Gastrocnemius medialis (tissue), 4 donors: Measurements from ENCODE around the gene AFG1L. TPM values are rescaled to one million over a fixed set of nuclear protein-coding genes. Genes with fewer than 3 reads are reported as not detected.

Experiments
- ATAC-seq, 2 donors: fragments of 150-250 bp; one replicate each; pipeline ENCODE4 v1.9.1; 2016
- DNase-seq, 2 donors: peaks; one replicate each; pipeline ENCODE4 v3.0.0-alpha.2; 2019
- H3K27ac ChIP-seq, 4 donors: fragments of 200-600 bp; sonication (generic); 1 replicate in 1 of 4; 2 replicates in 3 of 4; pipeline ENCODE4 v1.5.1; 2016 to 2018; ENCODE audit warnings: mild to moderate bottlenecking in 2 of 4, moderate library complexity in 1 of 4
- H3K27me3 ChIP-seq, 3 donors: fragments of 200-600 bp; sonication (generic) in 2 of 3; 1 replicate in 1 of 3; 2 replicates in 2 of 3; pipeline versions ENCODE4 v1.5.1 to v1.6.0; 2016 to 2019; ENCODE audit warnings: mild to moderate bottlenecking in 1 of 3, moderate library complexity in 1 of 3
- H3K36me3 ChIP-seq, 2 donors: fragments of 200-600 bp; sonication (generic) in 1 of 2; one replicate each; pipeline ENCODE4 v1.5.1; 2017 to 2018
- H3K4me1 ChIP-seq, 2 donors: fragments of 200-600 bp; sonication (generic) in 1 of 2; one replicate each; pipeline ENCODE4 v1.5.1; 2016 to 2017; ENCODE audit warnings: mild to moderate bottlenecking in 2 of 2
- H3K4me3 ChIP-seq, 4 donors: fragments of 200-600 bp; sonication (generic) in 3 of 4; 1 replicate in 1 of 4; 2 replicates in 3 of 4; pipeline ENCODE4 v1.5.1; 2016 to 2019; ENCODE audit warnings: mild to moderate bottlenecking in 2 of 4
- H3K9me3 ChIP-seq, 3 donors: fragments of 200-600 bp; sonication (generic) in 2 of 3; 1 replicate in 1 of 3; 2 replicates in 2 of 3; pipeline ENCODE4 v1.5.1; 2016 to 2019
- POLR2A ChIP-seq, 2 donors: fragments of 450-650 bp; IDR thresholded peaks; one replicate each; pipeline ENCODE4 v1.6.1; 2017; ENCODE audit warnings: antibody characterized with exemption in 2 of 2, mild to moderate bottlenecking in 2 of 2, moderate library complexity in 2 of 2
- in situ Hi-C, 4 donors: fragments of 200-750 bp; cut with MboI; loops; one replicate each; pipeline versions ENCODE4 v1.15.0 to v1.8.0; 2017; ENCODE audit warnings: low sequenced_read_pairs in 4 of 4
- intact Hi-C: fragments of 100-400 bp; cut with DNase I; formaldehyde crosslinking; loops from one replicate; pipeline ENCODE4 v1.15.1; 2023; ENCODE audit warnings: low total_unique reads
- total RNA-seq, 4 donors: library from RNA; depleted of rRNA; stranded (reverse); fragments of >200 nt; gene quantifications; one replicate each; pipeline versions ENCODE4 v1.1.0 to v1.2.3, GENCODE V29; 2016
- TF ChIP-seq, protein P1 (sequence below), 5 experiments: fragments of 450-650 bp in 3 of 5; fragments of 200-600 bp in 2 of 5; sonication (generic) in 2 of 5; IDR thresholded peaks in 4 of 5; conservative IDR thresholded peaks in 1 of 5; 1 replicate in 4 of 5; 2 replicates in 1 of 5; pipeline ENCODE4 v1.5.1; 2016 to 2019; ENCODE audit warnings: antibody characterized with exemption in 5 of 5, mild to moderate bottlenecking in 3 of 5, moderate library complexity in 3 of 5

The AFG1L gene
- total RNA-seq, 4 donors from 2014 or later, result 2.1 to 7.0 (median 2.6) TPM

GRCh38 chr6:108425428-108425827 lies 130.6 kb downstream of the AFG1L start:
- no peak for DNase-seq
- TF ChIP-seq, protein P1, sequence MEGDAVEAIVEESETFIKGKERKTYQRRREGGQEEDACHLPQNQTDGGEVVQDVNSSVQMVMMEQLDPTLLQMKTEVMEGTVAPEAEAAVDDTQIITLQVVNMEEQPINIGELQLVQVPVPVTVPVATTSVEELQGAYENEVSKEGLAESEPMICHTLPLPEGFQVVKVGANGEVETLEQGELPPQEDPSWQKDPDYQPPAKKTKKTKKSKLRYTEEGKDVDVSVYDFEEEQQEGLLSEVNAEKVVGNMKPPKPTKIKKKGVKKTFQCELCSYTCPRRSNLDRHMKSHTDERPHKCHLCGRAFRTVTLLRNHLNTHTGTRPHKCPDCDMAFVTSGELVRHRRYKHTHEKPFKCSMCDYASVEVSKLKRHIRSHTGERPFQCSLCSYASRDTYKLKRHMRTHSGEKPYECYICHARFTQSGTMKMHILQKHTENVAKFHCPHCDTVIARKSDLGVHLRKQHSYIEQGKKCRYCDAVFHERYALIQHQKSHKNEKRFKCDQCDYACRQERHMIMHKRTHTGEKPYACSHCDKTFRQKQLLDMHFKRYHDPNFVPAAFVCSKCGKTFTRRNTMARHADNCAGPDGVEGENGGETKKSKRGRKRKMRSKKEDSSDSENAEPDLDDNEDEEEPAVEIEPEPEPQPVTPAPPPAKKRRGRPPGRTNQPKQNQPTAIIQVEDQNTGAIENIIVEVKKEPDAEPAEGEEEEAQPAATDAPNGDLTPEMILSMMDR (IDR thresholded peaks at IDR 0.05 in 4 of 5, conservative IDR thresholded peaks at IDR 0.05 in 1 of 5), result no peak
- TF ChIP-seq POLR2A (IDR thresholded peaks at IDR 0.05), result no peak
- Histone ChIP-seq H3K27ac (no peak overlapping the region), H3K36me3 (no peaks in the 10 kb centered on the region), H3K27me3 (no peaks in the 10 kb centered on the region), H3K4me3 (no peak overlapping the region), H3K9me3 (no peaks in the 10 kb centered on the region), H3K4me1 (no peaks in the 10 kb centered on the region)
- no peak for ATAC-seq
- intact Hi-C loops (no loop called here), in situ Hi-C loops (no loop called here)

GRCh38 chr6:108432143-108432542 lies 137.3 kb downstream of the AFG1L start:
- no peaks in the 10 kb centered on the region for H3K27me3 ChIP-seq
- no peak for ATAC-seq
- no peak for TF ChIP-seq POLR2A (IDR thresholded peaks at IDR 0.05)
- TF ChIP-seq, protein P1 (IDR thresholded peaks at IDR 0.05 in 4 of 5, conservative IDR thresholded peaks at IDR 0.05 in 1 of 5), result no peak
- H3K9me3 ChIP-seq, result no peaks in the 10 kb centered on the region
- DNase-seq, result no peak
- no peak overlapping the region for H3K4me3 ChIP-seq
- no peaks in the 10 kb centered on the region for H3K36me3 ChIP-seq
- H3K27ac ChIP-seq, result no peak overlapping the region
- intact Hi-C loops (no loop called here), in situ Hi-C loops (no loop called here)
- H3K4me1 ChIP-seq, result no peaks in the 10 kb centered on the region

DNA sequence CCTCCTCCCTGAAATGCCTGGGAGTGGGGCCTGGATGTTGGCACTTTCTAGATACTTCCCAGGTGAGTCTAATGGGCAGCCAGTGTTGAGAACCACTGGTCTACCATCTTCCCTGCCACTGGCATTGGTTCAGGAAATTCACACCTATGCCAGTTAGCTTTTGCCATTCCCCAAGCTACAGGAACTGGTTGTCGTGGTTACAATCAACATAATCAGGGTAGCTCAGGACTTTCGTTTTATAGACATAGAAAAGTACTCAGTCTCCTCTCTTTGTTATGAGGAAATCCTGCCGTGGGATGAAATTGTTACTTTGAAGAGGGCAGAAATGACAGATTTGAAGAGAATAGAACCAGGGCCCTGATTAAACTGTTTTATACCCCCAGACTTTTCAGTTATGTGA lies 137.9 kb downstream of the AFG1L start:
- intact Hi-C loops, result no loop called here
- no peaks in the 10 kb centered on the region for H3K9me3 ChIP-seq
- no peaks in the 10 kb centered on the region for H3K27me3 ChIP-seq
- no peak overlapping the region for H3K4me3 ChIP-seq
- in situ Hi-C loops, result no loop called here
- TF ChIP-seq, protein P1 (IDR thresholded peaks at IDR 0.05 in 4 of 5, conservative IDR thresholded peaks at IDR 0.05 in 1 of 5), result no peak
- TF ChIP-seq POLR2A (IDR thresholded peaks at IDR 0.05), result no peak
- DNase-seq (no peak), ATAC-seq (no peak)
- H3K36me3 ChIP-seq, result no peaks in the 10 kb centered on the region
- no peaks in the 10 kb centered on the region for H3K4me1 ChIP-seq
- H3K27ac ChIP-seq, result no peak overlapping the region

DNA sequence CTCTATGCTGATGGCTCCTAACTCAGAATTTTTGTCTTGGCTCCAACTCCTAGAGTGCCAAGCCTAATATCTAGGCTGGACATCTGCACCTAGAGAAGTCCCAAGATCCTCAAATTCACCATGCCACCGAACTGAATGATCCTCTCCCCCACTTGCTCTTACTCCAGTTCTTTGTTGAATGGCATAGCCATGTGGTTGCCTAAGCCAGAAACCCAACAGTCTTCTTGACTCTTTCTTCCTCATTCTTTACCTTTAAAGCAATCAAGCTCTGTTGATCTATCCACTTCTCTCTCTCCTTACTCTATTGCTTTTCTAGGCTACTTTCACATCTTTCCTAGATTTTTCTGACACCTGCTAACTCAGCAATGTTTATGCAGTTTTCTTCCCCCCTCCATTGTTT lies 139.4 kb downstream of the AFG1L start:
- no peak for DNase-seq
- Histone ChIP-seq H3K27ac (no peak overlapping the region), H3K4me1 (no peaks in the 10 kb centered on the region), H3K4me3 (no peak overlapping the region), H3K27me3 (no peaks in the 10 kb centered on the region), H3K36me3 (no peaks in the 10 kb centered on the region), H3K9me3 (no peaks in the 10 kb centered on the region)
- in situ Hi-C loops, result no loop called here
- no peak for TF ChIP-seq POLR2A (IDR thresholded peaks at IDR 0.05)
- TF ChIP-seq, protein P1 (IDR thresholded peaks at IDR 0.05 in 4 of 5, conservative IDR thresholded peaks at IDR 0.05 in 1 of 5), result no peak
- ATAC-seq, result no peak
- intact Hi-C loops, result no loop called here

GRCh38 chr6:108435391-108435790 lies 140.5 kb downstream of the AFG1L start:
- H3K4me1 ChIP-seq, result no peaks in the 10 kb centered on the region
- H3K9me3 ChIP-seq, result no peaks in the 10 kb centered on the region
- ATAC-seq (no peak), DNase-seq (no peak)
- H3K36me3 ChIP-seq, result no peaks in the 10 kb centered on the region
- H3K27me3 ChIP-seq, result no peaks in the 10 kb centered on the region
- H3K4me3 ChIP-seq, result no peak overlapping the region
- no peak for TF ChIP-seq POLR2A (IDR thresholded peaks at IDR 0.05)
- TF ChIP-seq, protein P1 (IDR thresholded peaks at IDR 0.05 in 4 of 5, conservative IDR thresholded peaks at IDR 0.05 in 1 of 5), result no peak
- no peak overlapping the region for H3K27ac ChIP-seq
- in situ Hi-C loops, result no loop called here
- intact Hi-C loops, result no loop called here
